Dedifferentiated amniotic fluid mesenchymal stem cell (primary cell): ENCODE results near the gene TRMT112.
"Not testable (repeated sequence)": the region's sequence is repeated elsewhere in the genome, so short reads cannot be mapped to it uniquely, and the experiment has no call there.

ENCODE experiments used
- DNase-seq: peaks from one replicate; pipeline ENCODE4 v3.0.0-alpha.2; 2016; ENCODE audit errors: extremely low spot score

TRMT112 gene

DNA sequence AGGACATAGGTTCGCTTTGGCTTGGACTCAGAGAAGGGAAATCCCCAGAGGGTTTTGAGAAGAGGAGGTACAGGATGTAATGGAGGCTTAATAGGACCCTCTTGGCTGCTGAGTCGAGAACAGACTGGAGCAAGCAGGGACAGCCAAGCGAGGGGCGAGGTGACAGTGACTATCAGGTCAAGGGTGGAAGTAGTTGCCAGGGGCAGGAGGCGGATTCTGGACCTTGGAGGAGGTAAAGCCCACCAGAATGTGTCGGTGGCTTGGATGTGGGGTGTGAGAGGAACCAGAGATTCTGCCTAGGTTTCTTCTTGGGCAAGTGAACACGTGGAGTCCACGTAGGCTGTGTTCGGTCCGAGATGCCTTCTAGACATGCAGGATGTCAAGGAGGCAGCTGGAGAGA is 4.4 kb downstream of the TRMT112 start:
- DNase-seq = no peak

- not testable (repeated sequence) for DNase-seq
These were observed 9.6 kb downstream of the TRMT112 start for GRCh38 chr11:64307795-64308194.

- DNase-seq = no peak
These were observed 10.3 kb downstream of the TRMT112 start for GRCh38 chr11:64306876-64307622.

GRCh38 chr11:64306563-64306875 is 10.8 kb downstream of the TRMT112 start:
- DNase-seq = no peak

- DNase-seq = no peak
These were observed 11.4 kb downstream of the TRMT112 start for GRCh38 chr11:64305691-64306562.

- DNase-seq = peak; percentile 96
These were observed 12.2 kb downstream of the TRMT112 start, which contains the start of gene ESRRA for GRCh38 chr11:64305075-64305690. Gene ESRRA (plus strand): TSS chr11:64305524. CDS start chr11:64307180, 1,656 bp downstream.

DNA sequence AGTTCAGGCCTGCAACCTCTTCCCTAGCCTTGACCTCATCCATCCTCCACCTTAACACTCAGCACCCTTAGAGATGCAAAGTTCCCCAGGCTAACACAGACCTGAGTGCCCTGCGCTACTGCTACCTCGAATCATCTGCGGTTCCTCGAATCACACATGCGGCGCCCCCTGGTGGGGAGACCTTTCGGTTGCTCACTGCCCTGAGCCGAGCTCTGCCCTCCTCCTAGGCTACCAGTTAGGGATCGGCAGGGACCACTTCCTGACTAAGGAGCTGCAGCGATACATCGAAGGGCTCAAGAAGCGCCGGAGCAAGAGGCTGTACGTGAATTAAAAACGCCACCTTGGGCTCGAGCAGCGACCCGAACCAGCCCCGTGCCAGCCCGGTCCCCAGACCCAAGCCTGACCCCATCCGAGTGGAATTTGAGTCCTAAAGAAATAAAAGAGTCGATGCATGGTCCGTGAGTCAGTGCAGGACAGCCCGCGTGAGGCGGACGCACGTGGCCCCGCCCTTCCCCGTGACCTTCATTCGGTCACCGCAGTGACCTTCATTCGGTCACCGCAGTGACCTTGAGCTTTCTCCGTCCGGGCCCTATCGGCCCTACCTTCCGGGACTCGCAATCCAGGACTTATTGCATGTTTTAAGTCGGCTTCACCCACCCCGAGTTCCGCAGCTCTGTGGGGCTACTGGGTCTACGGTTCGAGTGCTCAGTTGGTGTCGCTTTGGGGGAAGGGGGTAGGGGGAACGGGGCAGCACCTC is 12.9 kb downstream of the TRMT112 start:
- DNase-seq = peak; percentile 86

- no peak for DNase-seq
These were observed 13.4 kb downstream of the TRMT112 start for GRCh38 chr11:64304032-64304315.

DNA sequence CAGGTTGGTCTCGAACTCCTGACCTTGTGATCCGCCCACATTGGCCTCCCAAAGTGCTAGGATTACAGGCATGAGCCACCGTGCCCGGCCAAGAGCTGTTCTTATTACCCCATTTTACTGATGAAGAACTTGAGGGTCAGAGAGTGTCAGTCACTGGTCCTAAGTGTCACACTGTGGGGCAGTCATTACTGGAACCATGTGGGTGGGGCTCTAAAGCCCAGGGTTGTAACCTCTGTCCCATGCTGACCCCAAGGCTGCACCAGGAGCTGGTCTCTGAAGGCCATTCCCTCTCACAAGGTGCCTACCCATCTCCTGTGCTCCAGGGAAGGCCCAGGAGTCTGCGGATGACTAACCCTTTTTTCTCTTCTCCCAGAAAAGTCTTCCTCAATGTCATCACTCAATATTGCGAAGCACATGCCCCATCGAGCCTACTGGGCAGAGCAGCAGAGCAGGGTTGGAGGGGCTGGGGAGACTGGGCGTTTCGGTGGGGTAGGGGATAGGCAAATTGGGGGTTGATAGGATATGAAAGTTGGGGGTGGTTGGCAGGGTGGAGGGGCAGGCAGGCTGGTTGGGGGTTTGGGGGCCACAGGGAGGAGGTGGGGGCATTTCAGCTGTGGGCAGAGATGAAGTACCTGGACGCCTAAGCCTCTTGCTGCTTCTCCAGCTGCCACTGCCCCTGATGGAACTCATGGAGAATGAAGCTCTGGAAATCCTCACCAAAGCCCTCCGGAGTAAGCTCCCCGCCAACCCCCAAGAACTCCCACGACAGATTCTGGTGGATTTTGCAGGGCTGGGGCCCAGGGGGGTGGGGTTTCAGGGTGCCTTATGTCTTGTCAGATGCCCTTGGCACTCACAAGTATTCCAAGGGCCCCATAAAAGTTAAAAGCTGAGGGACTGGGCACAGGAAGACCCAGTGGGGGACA is 14.0 kb downstream of the TRMT112 start:
- DNase-seq = no peak

DNA sequence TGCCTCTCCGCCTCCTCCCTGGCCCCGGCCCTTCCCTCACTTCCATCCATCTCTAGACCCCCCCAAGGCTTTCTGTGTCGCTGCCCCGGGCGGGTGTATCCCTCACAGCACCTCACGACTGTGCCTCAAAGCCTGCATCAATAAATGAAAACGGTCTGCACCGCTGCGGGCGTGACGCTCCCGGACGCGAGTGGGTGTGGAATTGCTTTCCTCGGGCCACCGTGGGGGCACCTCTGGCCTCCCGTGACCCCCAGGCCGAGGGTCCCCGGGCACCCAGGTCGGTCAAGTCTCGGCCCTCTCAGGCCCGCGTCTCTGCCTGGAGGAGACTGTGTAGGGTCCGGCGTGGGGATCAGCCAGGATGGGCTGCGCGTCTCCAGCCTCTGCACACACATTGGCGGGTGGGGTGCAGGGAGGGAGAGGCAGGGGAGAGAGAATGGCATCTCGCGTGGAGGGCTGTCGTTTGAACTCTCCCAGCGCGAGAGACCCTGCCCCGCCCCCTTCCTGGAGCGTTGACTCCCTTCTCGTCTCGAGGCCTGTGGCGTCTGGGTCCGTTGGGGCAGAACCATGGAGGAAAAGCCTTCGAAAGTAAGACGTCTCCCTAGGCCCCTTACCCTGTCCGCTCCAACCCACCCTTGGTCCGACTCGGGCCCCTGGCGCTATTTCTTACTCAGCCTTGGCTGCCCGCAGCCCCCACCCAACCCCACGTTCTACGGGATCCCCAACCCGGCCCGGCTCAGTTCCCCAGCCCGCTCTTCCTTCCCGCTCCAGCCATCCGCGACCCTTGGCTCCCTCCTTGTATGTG is 17.3 kb downstream of the TRMT112 start, which contains the start of gene CATSPERZ:
Gene CATSPERZ (plus strand): TSS at position 512 of the 802 bp plus-strand sequence. CDS start 53 bp downstream, at position 565.
- no peak for DNase-seq

- DNase-seq = no peak
These were observed 18.2 kb downstream of the TRMT112 start for GRCh38 chr11:64298966-64299846.

DNA sequence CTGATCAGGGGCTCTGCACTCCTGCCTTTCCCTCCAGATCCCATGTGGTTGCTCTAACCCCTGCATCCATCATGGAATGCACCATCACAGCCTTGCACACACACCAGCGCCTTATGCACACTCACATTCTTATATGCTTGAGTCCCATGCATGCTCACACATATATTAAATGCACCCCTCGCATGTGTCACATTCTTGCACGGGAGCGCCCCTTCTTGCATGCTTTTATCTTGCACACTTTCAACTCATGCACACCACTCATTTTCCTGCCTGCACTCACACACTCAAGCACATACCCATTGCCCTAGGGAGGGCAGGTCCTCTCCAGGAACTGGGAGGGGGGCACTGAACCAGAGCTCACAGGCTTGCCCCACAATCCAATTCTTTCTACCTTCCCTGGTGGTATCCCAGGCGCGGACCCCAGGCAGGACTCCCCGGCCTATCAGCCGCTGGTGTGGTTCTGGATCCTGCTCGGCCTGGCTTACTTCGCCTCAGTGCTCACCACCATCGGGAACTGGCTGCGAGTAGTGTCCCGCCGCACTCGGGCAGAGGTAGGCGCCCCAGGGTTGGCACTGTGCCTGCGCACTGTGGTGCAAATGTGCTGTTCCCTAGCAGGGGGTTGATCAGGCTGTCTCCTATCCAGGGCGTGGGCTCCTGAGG is 19.5 kb downstream of the TRMT112 start:
- no peak for DNase-seq

- DNase-seq = no peak
These were observed 20.3 kb downstream of the TRMT112 start for GRCh38 chr11:64296830-64297698.

DNA sequence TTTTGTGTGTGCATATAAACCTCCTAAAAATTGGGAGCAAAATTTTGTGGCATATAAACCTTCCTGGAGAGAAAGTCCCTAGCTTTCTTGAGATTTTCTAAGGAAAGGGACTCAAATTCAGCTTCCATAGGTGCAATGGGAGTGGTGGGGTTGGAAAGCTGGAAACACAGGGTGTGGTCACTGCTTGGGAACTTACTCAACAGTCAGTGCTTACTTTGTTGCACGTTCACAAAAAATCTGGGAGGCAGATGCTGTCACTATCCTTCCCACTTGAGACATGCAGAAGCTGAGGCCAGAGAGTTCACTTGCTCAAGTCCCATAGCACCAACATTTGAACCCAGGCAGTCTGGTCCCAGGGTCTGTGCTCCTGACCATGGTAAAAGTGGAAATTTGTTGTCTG is 21.1 kb downstream of the TRMT112 start:
- no peak for DNase-seq

GRCh38 chr11:64295760-64296159 is 21.6 kb downstream of the TRMT112 start:
- no peak for DNase-seq

DNA sequence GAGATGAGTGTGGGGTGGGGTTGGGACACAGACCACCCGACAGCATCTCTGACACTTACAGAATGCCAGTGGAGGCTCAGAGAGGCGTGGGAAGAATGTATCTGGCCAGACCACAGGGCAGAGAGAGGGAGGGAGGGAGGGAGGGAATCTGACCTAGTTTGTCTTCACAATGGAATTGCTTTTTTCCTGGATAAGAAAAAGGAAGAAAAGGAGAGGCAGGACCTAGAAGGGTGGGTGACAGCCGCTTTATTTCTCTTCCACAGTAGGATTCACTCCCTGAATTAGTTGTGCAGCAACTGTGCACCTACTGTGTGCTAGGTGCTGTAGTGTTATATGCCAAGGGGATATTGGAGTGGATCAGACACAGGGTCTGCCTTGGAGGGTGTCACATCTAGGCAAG is 22.6 kb downstream of the TRMT112 start:
- no peak for DNase-seq

GRCh38 chr11:64292460-64293254 is 24.7 kb downstream of the TRMT112 start:
- no peak for DNase-seq
